B cell (primary cell): ENCODE results near the gene ZMAT3. TPM values are rescaled to one million over a fixed set of nuclear protein-coding genes. Genes with fewer than 3 reads are reported as not detected.

Experiments
- ATAC-seq: fragments of 200-7000 bp; cut with Tn5 transposase; one replicate; pipeline ENCODE4 v1.10.0; 2021; ENCODE audit warnings: low read depth, mild to moderate bottlenecking, moderate number of reproducible peaks, moderate library complexity
- CTCF ChIA-PET: fragments of 350-600 bp; sonication (Branson Sonifier 250); formaldehyde crosslinking; loops from one replicate; lab custom pipeline; 2021; ENCODE audit warnings: antibody characterized with exemption, inconsistent platforms; lab: Charles Lee
- POLR2A ChIA-PET: fragments of 350-600 bp; sonication (Branson Sonifier 250); formaldehyde crosslinking; loops from one replicate; lab custom pipeline; 2021; ENCODE audit warnings: antibody characterized with exemption; lab: Charles Lee
- DNase-seq: peaks from one replicate; pipeline ENCODE4 v3.0.0; 2013
- H2AFZ ChIP-seq: 2 replicates; pipeline ENCODE4 v1.6.1; 2012; ENCODE audit warnings: mild to moderate bottlenecking, low read depth, low read length; ENCODE audit not compliant: insufficient read depth, poor library complexity, severe bottlenecking
- H3K27ac ChIP-seq, 2 donors: 1 replicate in 1 of 2; 2 replicates in 1 of 2; pipeline ENCODE4 v1.5.1; 2012 to 2013; ENCODE audit warnings: low read length in 2 of 2, mild to moderate bottlenecking in 2 of 2, moderate library complexity in 1 of 2
- H3K27me3 ChIP-seq, 4 experiments: fragments of 200-600 bp in 1 of 4; sonication (generic) in 1 of 4; replicated peaks in 1 of 4; 1 replicate in 2 of 4; 2 replicates in 2 of 4; pipeline versions ENCODE4 v1.6.1 to v1.7.0; 2013 to 2016; ENCODE audit warnings: low read length in 3 of 4, mild to moderate bottlenecking in 2 of 4, mixed read lengths in 1 of 4, moderate library complexity in 1 of 4; ENCODE audit not compliant: insufficient read depth in 4 of 4, control insufficient read depth in 3 of 4; ENCODE audit errors: control extremely low read depth in 1 of 4
- H3K36me3 ChIP-seq, 2 experiments: replicated peaks in 1 of 2; 1 replicate in 1 of 2; 2 replicates in 1 of 2; pipeline versions ENCODE4 v1.6.1 to v1.7.1; 2013; ENCODE audit warnings: low read length in 1 of 2; ENCODE audit not compliant: insufficient read depth in 2 of 2, control insufficient read depth in 1 of 2; ENCODE audit errors: control extremely low read depth in 1 of 2, extremely low read depth in 1 of 2
- H3K4me1 ChIP-seq, 2 donors: fragments of 200-600 bp in 1 of 2; sonication (generic) in 1 of 2; 1 replicate in 1 of 2; 2 replicates in 1 of 2; pipeline versions ENCODE4 v1.5.1 to v1.6.1; 2013 to 2017; ENCODE audit warnings: low read length in 2 of 2; ENCODE audit not compliant: control insufficient read depth in 2 of 2, insufficient read depth in 2 of 2
- H3K4me2 ChIP-seq: replicated peaks from 2 replicates; pipeline ENCODE3; 2012; ENCODE audit warnings: mild to moderate bottlenecking, low read depth, low read length; ENCODE audit not compliant: poor library complexity, severe bottlenecking
- H3K4me3 ChIP-seq, 5 experiments: fragments of 200-600 bp in 1 of 5; sonication (generic) in 1 of 5; 1 replicate in 3 of 5; 2 replicates in 2 of 5; pipeline versions ENCODE4 v1.5.1 to v1.7.0; 2011 to 2016; ENCODE audit warnings: low read length in 4 of 5, mild to moderate bottlenecking in 4 of 5, low read depth in 2 of 5, control low read depth in 1 of 5, moderate library complexity in 1 of 5; ENCODE audit not compliant: insufficient read depth in 1 of 5; ENCODE audit errors: control extremely low read depth in 1 of 5, extremely low read depth in 1 of 5
- H3K79me2 ChIP-seq: fragments of 200-600 bp; sonication (generic); one replicate; pipeline ENCODE4 v1.6.0; 2016; ENCODE audit warnings: low read length; ENCODE audit not compliant: control insufficient read depth, insufficient read depth
- H3K9ac ChIP-seq: fragments of 200-600 bp; sonication (generic); 2 replicates; pipeline ENCODE4 v1.6.1; 2017; ENCODE audit warnings: mild to moderate bottlenecking, low read length, moderate library complexity
- H3K9me3 ChIP-seq, 3 donors: one replicate each; pipeline versions ENCODE4 v1.6.1 to v1.7.1; 2013; ENCODE audit warnings: low read length in 2 of 3; ENCODE audit not compliant: control insufficient read depth in 2 of 3, insufficient read depth in 1 of 3; ENCODE audit errors: control extremely low read depth in 1 of 3
- H4K20me1 ChIP-seq: 2 replicates; pipeline ENCODE4 v1.6.0; 2012; ENCODE audit warnings: mild to moderate bottlenecking, low read length; ENCODE audit not compliant: insufficient read depth, control insufficient read depth, poor library complexity, severe bottlenecking
- H3K27ac Mint-ChIP-seq: one replicate; pipeline ENCODE4 v1.8.0; 2021; ENCODE audit warnings: mixed read lengths
- H3K27me3 Mint-ChIP-seq: one replicate; pipeline ENCODE4 v1.8.0; 2021; ENCODE audit warnings: mixed read lengths
- H3K4me1 Mint-ChIP-seq: one replicate; pipeline ENCODE4 v1.8.0; 2021; ENCODE audit warnings: mixed read lengths
- H3K4me3 Mint-ChIP-seq: one replicate; pipeline ENCODE4 v1.8.0; 2021; ENCODE audit warnings: mixed read lengths
- H3K9me3 Mint-ChIP-seq: one replicate; pipeline ENCODE4 v1.8.0; 2022; ENCODE audit warnings: mixed read lengths; ENCODE audit not compliant: insufficient read depth
- CTCF ChIP-seq: fragments of 200-600 bp; IDR thresholded peaks from one replicate; pipeline ENCODE4 v1.8.0; 2022; ENCODE audit warnings: antibody characterized with exemption, mild to moderate bottlenecking
- EZH2 ChIP-seq: IDR thresholded peaks from 2 replicates; pipeline ENCODE4 v1.6.1; 2012; ENCODE audit warnings: borderline replicate concordance, low read depth, mild to moderate bottlenecking, moderate library complexity, low read length; ENCODE audit not compliant: insufficient read depth, poor library complexity, severe bottlenecking
- WGBS: methylation state at CpG from one replicate; pipeline ENCODE4 v1.1.5; 2013; ENCODE audit warnings: missing lambda C conversion rate; ENCODE audit not compliant: insufficient coverage; 5-methylcytosine and 5-hydroxymethylcytosine counted together
- intact Hi-C: fragments of 100-400 bp; cut with micrococcal nuclease; formaldehyde crosslinking; loops from one replicate; pipeline ENCODE4 v1.10.0; 2022
- polyA plus RNA-seq: library from polyadenylated mRNA; depleted of rRNA; stranded (reverse); fragments of >200 nt; gene quantifications from 2 replicates; pipeline ENCODE4 v1.2.3, GENCODE V29; 2012
- total RNA-seq, 2 donors: library from RNA; stranded (reverse); fragments of 120-200 nt in 1 of 2; gene quantifications; 1 replicate in 1 of 2; 2 replicates in 1 of 2; pipeline versions ENCODE4 v1.2.3 to v1.2.4, GENCODE V29; 2013 to 2022

ZMAT3 gene
- total and polyA plus RNA-seq, 2 donors (not counting 1 experiment from before 2014, with no cell fraction given), result 3.6 to 19.5 TPM

GRCh38 chr3:179036626-179037300, 34.8 kb downstream of the ZMAT3 start:
- intact Hi-C loops, result no loop called here
- H4K20me1 ChIP-seq, result no peaks in the 10 kb centered on the region
- peak overlapping the region; percentile 16 for H3K4me2 ChIP-seq
- ChIA-PET POLR2A (interaction anchor here (0.5 kb wide), 1 partner anchor 137 kb away, joined by 4 read pairs; no protein-coding TSS in a partner anchor), CTCF (interaction anchor here (1.0 to 3.5 kb wide), 2 partner anchors 9 to 21 kb away, joined by 4 to 10 read pairs; no protein-coding TSS in a partner anchor)
- H3K9me3 Mint-ChIP-seq, result no peaks in the 10 kb centered on the region
- H3K4me1 ChIP-seq, result peaks cover 0 to 2% of the 10 kb centered on the region in 2 donors
- no peak overlapping the region for H2AFZ ChIP-seq
- no peak overlapping the region for H3K4me3 ChIP-seq
- no peak overlapping the region for H3K27ac Mint-ChIP-seq
- no peak for TF ChIP-seq CTCF
- no peak for TF ChIP-seq EZH2
- H3K9ac ChIP-seq, result no peak overlapping the region
- ATAC-seq, result no peak
- no peak overlapping the region for H3K27ac ChIP-seq
- no peak overlapping the region for H3K4me3 Mint-ChIP-seq
- peaks cover 0 to 2% of the 10 kb centered on the region in 2 experiments for H3K36me3 ChIP-seq
- H3K27me3 ChIP-seq, result no peaks in the 10 kb centered on the region
- 94% methylated on average over 9 of the region's 10 CpGs for WGBS
- no peaks in the 10 kb centered on the region for H3K27me3 Mint-ChIP-seq
- peaks cover 0 to 4% (median 0%) of the 10 kb centered on the region in 3 donors for H3K9me3 ChIP-seq
- peaks cover 15% of the 10 kb centered on the region for H3K4me1 Mint-ChIP-seq
- no peak for DNase-seq
- H3K79me2 ChIP-seq, result peaks cover 54% of the 10 kb centered on the region

GRCh38 chr3:179036226-179036625, 35.4 kb downstream of the ZMAT3 start:
- peaks cover 10% of the 10 kb centered on the region for H3K4me1 Mint-ChIP-seq
- H3K4me2 ChIP-seq, result no peak overlapping the region
- intact Hi-C loops, result no loop called here

More at GRCh38 chr3:179036226-179036625, 35.4 kb downstream of the ZMAT3 start:
- CTCF ChIA-PET, result no interaction called here
- Histone ChIP-seq H3K4me1 (peaks cover 0 to 2% of the 10 kb centered on the region in 2 donors), H3K4me3 (no peak overlapping the region), H3K36me3 (peaks cover 0 to 2% of the 10 kb centered on the region in 2 experiments), H3K79me2 (peaks cover 54% of the 10 kb centered on the region), H3K9ac (no peak overlapping the region), H3K27ac (no peak overlapping the region), H3K27me3 (no peaks in the 10 kb centered on the region), H2AFZ (no peak overlapping the region), H4K20me1 (no peaks in the 10 kb centered on the region), H3K9me3 (peaks cover 0 to 4% (median 0%) of the 10 kb centered on the region in 3 donors)
- Mint-ChIP-seq H3K27me3 (no peaks in the 10 kb centered on the region), H3K4me3 (no peak overlapping the region), H3K9me3 (no peaks in the 10 kb centered on the region), H3K27ac (no peak overlapping the region)
- no peak for DNase-seq
- no peak for ATAC-seq
- TF ChIP-seq CTCF (no peak), EZH2 (no peak)
- 97% methylated on average over 2 of the region's 2 CpGs for WGBS
- POLR2A ChIA-PET, result no interaction called here
